Activated naive CD8-positive, alpha-beta T cell treated with anti-CD3 and anti-CD28 coated beads, Interleukin-2, amount 50 U/mL, for 16 hours (primary cell): ENCODE measurements around the gene TNNT3.
"Not testable (repeated sequence)": the region's sequence is repeated elsewhere in the genome, so short reads cannot be mapped to it uniquely, and the experiment has no call there.

Experiments used
- DNase-seq: peaks from one replicate; pipeline ENCODE4 v3.0.0-alpha.2; 2020; ENCODE audit warnings: low read depth, low spot score

TNNT3 gene

DNA sequence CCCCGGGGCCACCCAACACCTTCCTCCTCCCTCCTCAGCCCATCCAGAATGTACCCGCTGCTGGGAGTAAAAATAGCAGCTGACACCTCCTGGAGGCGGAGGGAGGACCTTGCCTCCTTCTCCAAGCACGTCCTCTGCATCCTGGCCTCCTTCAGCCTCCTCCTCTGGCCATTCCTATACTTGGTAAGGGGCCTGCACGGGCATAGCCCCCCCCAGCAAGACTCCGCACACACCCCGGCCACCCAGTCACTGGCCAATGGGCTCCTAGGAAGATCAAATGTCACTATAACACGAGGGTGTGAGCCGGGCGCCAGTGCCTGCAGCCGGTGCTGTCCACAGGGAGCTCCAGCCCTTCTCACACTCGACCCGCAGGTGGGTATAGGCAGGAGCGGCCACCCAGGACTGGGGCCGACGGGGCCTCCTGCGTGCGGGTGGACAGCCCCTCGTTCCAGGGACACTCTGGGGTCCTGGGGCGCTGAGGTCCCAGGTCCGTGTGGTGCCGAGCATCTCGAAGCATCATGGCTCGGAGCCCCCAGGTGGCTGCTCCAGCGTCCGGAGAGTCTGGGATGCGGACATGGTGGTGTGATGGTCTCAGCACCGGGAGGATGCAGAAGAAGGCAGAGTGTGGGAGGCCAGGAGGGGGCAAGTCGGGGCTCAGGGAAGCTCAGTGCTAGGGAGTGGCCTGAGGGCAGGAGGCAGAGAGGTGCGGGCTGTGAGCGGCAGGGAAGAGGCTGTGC, at the start of gene TNNT3:
TSS of gene TNNT3 (plus strand) at position 313 of the 737 bp plus-strand sequence. CDS start 3,172 bp downstream, outside the sequence.
- no peak for DNase-seq

GRCh38 chr11:1870326-1870696, 49.2 kb upstream of the TNNT3 start:
- no peak for DNase-seq

DNA sequence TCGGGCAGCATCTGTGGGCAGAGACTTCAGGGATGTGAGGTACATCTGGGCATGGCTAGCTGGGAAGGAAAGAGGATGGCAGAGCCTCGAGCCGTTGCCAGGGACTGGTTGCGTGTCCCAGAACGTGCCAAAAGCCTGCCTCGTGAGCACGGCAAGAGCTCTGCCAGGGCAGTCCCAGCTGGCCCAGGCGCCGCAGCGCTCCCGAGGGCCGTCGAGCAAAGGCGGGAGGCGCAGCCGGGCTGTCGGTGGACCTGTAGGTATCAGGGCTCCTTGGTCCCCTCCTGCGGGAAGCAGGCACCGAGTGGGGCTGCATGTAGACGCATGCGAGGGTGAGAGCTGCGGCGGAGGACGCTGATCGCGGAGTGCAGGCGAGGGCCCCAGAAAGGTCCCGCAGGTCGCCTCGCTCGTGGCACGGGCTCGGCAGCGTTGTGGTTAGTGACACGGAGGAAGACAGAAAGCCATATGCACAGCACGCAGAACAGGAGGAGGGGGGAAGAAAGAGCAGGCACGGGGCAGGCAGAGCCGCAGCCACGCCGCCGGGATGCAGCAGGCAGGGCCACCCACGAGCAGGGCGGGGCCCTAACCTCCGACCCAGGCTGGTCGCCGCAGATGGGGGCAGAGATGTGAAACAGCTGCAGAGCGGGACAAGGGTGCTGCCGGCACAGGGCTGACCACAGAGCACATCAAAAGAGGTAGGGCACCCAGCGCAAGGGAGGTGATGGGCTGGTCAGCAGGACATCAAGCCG, 48.6 kb upstream of the TNNT3 start:
- DNase-seq: no peak

GRCh38 chr11:1871531-1871930, 48.0 kb upstream of the TNNT3 start:
- no peak for DNase-seq

DNA sequence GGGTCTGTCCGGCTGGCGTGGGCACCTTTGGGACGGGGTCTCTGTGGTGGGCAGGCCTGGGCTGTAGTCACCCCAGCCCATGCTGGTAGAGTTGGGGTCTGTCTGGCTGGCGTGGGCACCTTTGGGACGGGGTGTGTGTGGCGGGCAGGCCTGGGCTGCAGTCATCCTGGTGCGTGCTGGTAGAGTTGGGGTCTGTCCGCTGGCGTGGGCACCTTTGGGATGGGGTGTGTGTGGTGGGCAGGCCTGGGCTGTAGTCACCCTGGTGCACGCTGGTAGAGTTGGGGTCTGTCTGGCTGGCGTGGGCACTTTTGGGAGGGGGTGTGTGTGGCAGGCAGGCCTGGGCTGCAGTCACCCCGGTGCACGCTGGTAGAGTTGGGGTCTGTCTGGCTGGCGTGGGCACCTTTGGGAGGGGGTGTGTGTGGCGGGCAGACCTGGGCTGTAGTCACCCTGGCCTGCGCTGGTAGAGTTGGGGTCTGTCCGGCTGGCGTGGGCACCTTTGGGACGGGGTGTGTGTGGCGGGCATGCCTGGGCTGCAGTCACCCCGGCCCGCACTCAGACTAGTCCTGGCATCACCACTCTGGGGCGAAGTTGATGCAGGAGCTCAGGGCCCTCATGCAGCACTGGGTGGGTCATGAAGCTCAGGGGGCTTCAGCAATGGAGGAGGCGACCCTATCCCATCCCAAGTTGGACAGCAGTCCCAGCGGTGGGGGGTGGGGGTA, 47.1 kb upstream of the TNNT3 start:
- no peak for DNase-seq

DNA sequence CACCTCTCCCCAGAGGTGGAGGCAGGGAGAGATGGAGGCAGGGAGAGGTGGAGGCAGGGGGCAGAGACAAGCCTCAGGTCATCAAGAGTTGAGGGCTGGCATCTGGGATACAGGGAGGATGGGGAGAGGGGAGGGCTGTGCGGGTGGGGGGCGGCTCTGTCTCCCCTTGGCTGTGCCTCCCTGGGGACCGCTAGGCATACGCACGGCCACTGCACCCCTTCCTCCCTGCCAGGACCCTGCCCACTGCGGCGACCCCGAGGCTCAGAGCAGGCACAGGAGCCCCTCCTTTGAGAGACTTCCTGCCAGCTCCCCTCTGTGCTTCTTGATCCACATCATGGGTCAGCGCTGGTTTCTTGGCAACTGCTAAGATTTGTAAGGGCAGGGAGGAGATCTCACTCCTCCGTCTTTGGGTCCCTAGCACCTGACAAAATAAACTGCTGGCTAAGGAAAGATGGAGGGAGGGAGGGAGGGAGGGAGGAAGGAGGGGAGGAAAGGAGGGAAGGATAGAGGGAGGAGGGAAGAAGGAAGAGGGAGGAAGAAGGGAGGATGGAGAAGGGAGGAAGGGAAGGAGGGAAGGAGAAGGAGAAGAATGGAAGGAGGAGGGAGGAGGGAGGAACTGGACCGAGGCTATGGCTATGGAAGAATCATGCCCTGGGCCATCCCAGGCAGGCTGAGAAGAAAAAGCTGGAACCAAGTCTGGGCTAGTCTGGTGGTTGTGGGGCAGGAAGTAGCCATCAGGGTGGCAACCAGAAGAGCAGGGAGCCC, 46.3 kb upstream of the TNNT3 start:
- DNase-seq: no peak

DNA sequence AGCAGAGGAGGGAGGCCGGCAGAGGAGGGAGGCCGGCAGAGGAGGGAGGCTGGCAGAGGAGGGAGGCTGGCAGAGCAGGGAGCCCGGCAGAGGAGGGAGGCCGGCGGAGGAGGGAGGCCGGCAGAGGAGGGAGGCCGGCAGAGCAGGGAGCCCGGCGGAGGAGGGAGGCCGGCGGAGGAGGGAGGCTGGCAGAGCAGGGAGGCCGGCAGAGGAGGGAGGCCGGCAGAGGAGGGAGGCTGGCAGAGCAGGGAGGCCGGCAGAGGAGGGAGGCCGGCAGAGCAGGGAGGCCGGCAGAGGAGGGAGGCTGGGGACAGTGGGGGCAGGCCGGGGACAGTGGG, 45.7 kb upstream of the TNNT3 start:
- not testable (repeated sequence) for DNase-seq

GRCh38 chr11:1874441-1875092, 44.9 kb upstream of the TNNT3 start:
- not testable (repeated sequence) for DNase-seq

DNA sequence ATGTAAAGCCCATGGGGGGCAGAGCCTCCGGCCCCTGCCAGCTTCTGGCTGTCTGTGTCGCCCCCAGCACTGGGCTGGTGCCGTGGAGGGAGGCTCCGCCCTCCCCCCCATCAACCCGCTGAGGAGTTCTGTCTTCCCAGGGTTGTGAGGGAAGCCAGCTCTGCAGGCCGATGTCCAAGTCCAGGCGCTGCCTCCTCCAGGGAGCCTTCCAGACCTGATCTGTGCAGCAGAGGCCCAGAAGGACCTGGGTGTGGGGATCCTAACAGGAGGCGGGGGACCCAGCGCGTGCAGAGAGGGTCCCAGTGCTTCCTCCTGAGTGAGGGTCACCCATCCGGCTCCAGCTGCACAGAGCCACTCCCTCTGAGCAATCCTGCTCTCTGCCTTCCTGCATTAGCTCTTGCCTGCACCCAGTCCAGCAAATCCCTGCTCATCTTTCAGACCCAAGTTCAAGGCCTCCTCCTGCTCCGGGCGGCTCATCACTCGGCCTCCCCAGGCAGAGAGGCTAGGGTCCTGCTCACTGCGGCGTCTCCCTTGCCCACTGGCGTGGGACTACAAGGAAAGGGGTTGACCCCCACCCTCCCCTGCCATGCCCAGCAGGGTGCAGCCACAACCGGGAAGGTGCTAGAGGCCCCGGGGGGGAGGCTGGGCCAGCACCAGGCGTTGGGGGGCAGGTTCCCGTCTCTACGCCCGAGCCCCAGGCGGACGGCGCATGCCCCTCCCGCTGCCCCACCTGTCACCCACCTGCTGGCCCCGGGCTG, 44.2 kb upstream of the TNNT3 start:
- DNase-seq: no peak

DNA sequence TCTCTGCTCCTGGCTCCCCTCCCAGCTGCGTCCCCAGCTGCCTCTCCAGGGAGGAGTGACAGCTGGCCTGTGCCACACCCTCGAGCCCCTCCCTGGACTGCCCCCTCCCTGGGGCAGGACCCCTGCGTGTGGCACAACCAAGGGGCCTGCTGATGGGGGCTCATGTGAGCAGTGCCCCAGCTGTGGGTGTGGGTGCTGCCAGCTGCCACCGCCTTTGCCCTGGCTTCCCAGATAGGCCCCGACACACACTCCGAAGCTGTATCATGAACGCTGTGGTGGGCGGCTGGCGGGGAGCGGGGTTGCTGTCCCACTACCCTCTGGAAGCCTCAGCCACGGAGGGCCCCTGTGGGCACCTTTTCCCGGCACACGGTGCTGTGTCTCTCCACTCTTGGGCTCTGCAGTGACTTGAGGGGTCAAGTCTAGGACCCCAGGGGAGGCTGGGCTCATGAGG, 43.6 kb upstream of the TNNT3 start:
- not testable (repeated sequence) for DNase-seq

- no peak for DNase-seq
These were observed 43.0 kb upstream of the TNNT3 start for GRCh38 chr11:1876361-1877063.

- DNase-seq: no peak
These were observed 42.0 kb upstream of the TNNT3 start for GRCh38 chr11:1877211-1878136.

DNA sequence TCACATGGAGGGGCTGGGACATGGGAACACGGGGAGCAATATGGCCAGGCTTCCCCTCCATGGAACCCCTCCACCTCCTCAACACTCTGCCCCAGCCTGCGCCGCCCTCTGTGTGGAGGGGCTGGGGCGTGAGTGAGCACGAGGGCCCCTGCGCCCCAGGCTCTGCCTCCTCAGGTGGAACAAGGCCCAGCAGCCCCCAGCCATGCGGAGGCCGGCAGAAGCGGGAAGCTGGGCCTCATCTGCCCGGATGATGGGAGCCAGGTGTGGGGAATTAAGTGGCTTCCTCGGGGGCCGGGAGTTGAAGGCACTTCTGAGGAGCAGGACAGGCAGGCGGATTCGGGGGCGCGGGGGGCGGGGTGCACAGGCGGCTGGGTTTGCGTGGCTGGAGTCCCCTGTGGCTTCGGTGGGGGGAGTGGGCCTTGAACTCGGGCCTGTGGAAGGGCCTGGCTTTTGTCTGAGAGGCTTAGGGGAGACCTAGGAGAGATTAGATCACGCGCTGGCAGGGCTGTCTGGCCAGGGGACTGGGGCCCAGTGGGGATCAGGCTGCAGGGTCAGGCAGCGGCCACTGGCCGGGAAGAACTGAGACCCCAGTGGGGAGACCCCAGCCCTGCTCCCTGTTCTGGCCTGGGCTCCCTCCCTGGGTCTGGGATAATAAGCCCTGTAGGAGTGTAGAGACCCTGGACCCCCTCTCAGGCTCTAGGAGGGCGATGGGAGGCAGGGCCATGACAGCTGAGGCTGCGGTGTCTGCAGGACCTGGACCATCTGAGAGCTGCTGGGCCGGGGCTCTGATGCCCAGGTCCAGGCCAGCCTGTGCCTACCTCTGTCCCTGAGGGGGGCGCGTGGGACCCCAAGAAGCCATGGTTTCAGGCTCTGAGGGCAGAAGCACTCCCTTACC, 41.1 kb upstream of the TNNT3 start:
- DNase-seq: no peak

- DNase-seq: no peak
These were observed 40.1 kb upstream of the TNNT3 start for GRCh38 chr11:1879342-1879940.

GRCh38 chr11:1879941-1880720, 39.4 kb upstream of the TNNT3 start:
- no peak for DNase-seq

GRCh38 chr11:1880746-1881441, 38.6 kb upstream of the TNNT3 start:
- DNase-seq: no peak
